ENCODE results near the gene BMPER.

- TF ChIP-seq POLR2A (IDR thresholded peaks at IDR 0.05): no peak
- TF ChIP-seq, protein P1, sequence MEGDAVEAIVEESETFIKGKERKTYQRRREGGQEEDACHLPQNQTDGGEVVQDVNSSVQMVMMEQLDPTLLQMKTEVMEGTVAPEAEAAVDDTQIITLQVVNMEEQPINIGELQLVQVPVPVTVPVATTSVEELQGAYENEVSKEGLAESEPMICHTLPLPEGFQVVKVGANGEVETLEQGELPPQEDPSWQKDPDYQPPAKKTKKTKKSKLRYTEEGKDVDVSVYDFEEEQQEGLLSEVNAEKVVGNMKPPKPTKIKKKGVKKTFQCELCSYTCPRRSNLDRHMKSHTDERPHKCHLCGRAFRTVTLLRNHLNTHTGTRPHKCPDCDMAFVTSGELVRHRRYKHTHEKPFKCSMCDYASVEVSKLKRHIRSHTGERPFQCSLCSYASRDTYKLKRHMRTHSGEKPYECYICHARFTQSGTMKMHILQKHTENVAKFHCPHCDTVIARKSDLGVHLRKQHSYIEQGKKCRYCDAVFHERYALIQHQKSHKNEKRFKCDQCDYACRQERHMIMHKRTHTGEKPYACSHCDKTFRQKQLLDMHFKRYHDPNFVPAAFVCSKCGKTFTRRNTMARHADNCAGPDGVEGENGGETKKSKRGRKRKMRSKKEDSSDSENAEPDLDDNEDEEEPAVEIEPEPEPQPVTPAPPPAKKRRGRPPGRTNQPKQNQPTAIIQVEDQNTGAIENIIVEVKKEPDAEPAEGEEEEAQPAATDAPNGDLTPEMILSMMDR (IDR thresholded peaks at IDR 0.05): no peak
Measured at GRCh38 chr7:33919449-33919848, 14.1 kb downstream of the BMPER start.

Measured in adrenal gland (tissue), 5 donors.